Muscle layer of colon (tissue), 2 donors: ENCODE results near the gene NKAIN2.

Experiments used
- H3K27ac ChIP-seq: one replicate; pipeline ENCODE4 v1.7.0; 2013; ENCODE audit warnings: low read depth, mild to moderate bottlenecking, low read length, moderate library complexity
- H3K27me3 ChIP-seq, 2 donors: one replicate each; pipeline ENCODE4 v1.7.0; 2013; ENCODE audit warnings: low read length in 2 of 2, mild to moderate bottlenecking in 2 of 2; ENCODE audit not compliant: insufficient read depth in 2 of 2, control insufficient read depth in 1 of 2
- H3K36me3 ChIP-seq: one replicate; pipeline ENCODE4 v1.7.0; 2013; ENCODE audit warnings: mild to moderate bottlenecking, low read length; ENCODE audit not compliant: insufficient read depth
- H3K4me1 ChIP-seq: one replicate; pipeline ENCODE4 v1.7.0; 2013; ENCODE audit warnings: mild to moderate bottlenecking, low read length; ENCODE audit not compliant: insufficient read depth
- H3K4me3 ChIP-seq, 2 donors: one replicate each; pipeline ENCODE4 v1.7.0; 2013; ENCODE audit warnings: low read length in 2 of 2, low read depth in 1 of 2, mild to moderate bottlenecking in 1 of 2, moderate library complexity in 1 of 2
- H3K9ac ChIP-seq: one replicate; pipeline ENCODE4 v1.7.0; 2013; ENCODE audit warnings: low read length
- H3K9me3 ChIP-seq: one replicate; pipeline ENCODE4 v1.7.0; 2013; ENCODE audit warnings: mild to moderate bottlenecking, low read length
- donor health status: abdominal sarcoma.
- donor health status: Adenocarcinoma of cecum.

The NKAIN2 gene

GRCh38 chr6:124825564-124825963 is 1021.9 kb downstream of the NKAIN2 start:
- Histone ChIP-seq H3K9me3 (no peaks in the 10 kb centered on the region), H3K9ac (no peak overlapping the region), H3K27ac (no peak overlapping the region), H3K4me1 (peaks cover 19% of the 10 kb centered on the region), H3K4me3 (no peak overlapping the region), H3K27me3 (no peaks in the 10 kb centered on the region), H3K36me3 (no peaks in the 10 kb centered on the region)

GRCh38 chr6:124829822-124830221 is 1026.2 kb downstream of the NKAIN2 start:
- Histone ChIP-seq H3K9ac (no peak overlapping the region), H3K27ac (no peak overlapping the region), H3K4me3 (no peak overlapping the region), H3K4me1 (peaks cover 8% of the 10 kb centered on the region), H3K27me3 (no peaks in the 10 kb centered on the region), H3K36me3 (no peaks in the 10 kb centered on the region), H3K9me3 (no peaks in the 10 kb centered on the region)

GRCh38 chr6:124830506-124830905 is 1026.8 kb downstream of the NKAIN2 start:
- no peak overlapping the region for H3K9ac ChIP-seq
- H3K9me3 ChIP-seq = no peaks in the 10 kb centered on the region
- H3K36me3 ChIP-seq = no peaks in the 10 kb centered on the region
- H3K27ac ChIP-seq = no peak overlapping the region
- H3K27me3 ChIP-seq = no peaks in the 10 kb centered on the region
- no peak overlapping the region for H3K4me3 ChIP-seq
- H3K4me1 ChIP-seq = peaks cover 8% of the 10 kb centered on the region

GRCh38 chr6:124854338-124854922 is 1050.8 kb downstream of the NKAIN2 start:
- no peak overlapping the region for H3K9ac ChIP-seq
- no peak overlapping the region for H3K27ac ChIP-seq
- H3K4me3 ChIP-seq = no peak overlapping the region
- no peaks in the 10 kb centered on the region for H3K4me1 ChIP-seq
- H3K27me3 ChIP-seq = no peaks in the 10 kb centered on the region
- H3K9me3 ChIP-seq = no peaks in the 10 kb centered on the region
- no peaks in the 10 kb centered on the region for H3K36me3 ChIP-seq

- Histone ChIP-seq H3K27ac (no peak overlapping the region), H3K27me3 (no peaks in the 10 kb centered on the region), H3K4me3 (no peak overlapping the region), H3K9me3 (no peaks in the 10 kb centered on the region), H3K4me1 (no peaks in the 10 kb centered on the region), H3K9ac (no peak overlapping the region), H3K36me3 (no peaks in the 10 kb centered on the region)
Observed at GRCh38 chr6:124857746-124858145, 1054.1 kb downstream of the NKAIN2 start.

GRCh38 chr6:124858564-124858963 is 1054.9 kb downstream of the NKAIN2 start:
- H3K27ac ChIP-seq = no peak overlapping the region
- H3K9me3 ChIP-seq = no peaks in the 10 kb centered on the region
- H3K9ac ChIP-seq = no peak overlapping the region
- no peaks in the 10 kb centered on the region for H3K4me1 ChIP-seq
- no peak overlapping the region for H3K4me3 ChIP-seq
- H3K27me3 ChIP-seq = no peaks in the 10 kb centered on the region
- H3K36me3 ChIP-seq = no peaks in the 10 kb centered on the region

- Histone ChIP-seq H3K27ac (no peak overlapping the region), H3K27me3 (no peaks in the 10 kb centered on the region), H3K4me1 (no peaks in the 10 kb centered on the region), H3K36me3 (no peaks in the 10 kb centered on the region), H3K9me3 (no peaks in the 10 kb centered on the region), H3K4me3 (no peak overlapping the region), H3K9ac (no peak overlapping the region)
Observed at GRCh38 chr6:124859366-124859765, 1055.7 kb downstream of the NKAIN2 start.

- no peak overlapping the region for H3K4me3 ChIP-seq
- H3K27me3 ChIP-seq = no peaks in the 10 kb centered on the region
- no peak overlapping the region for H3K9ac ChIP-seq
- no peak overlapping the region for H3K27ac ChIP-seq
- H3K4me1 ChIP-seq = peaks cover 7% of the 10 kb centered on the region
- no peaks in the 10 kb centered on the region for H3K9me3 ChIP-seq
- no peaks in the 10 kb centered on the region for H3K36me3 ChIP-seq
Observed at GRCh38 chr6:124866040-124866439, 1062.4 kb downstream of the NKAIN2 start.

GRCh38 chr6:124867121-124867520 is 1063.5 kb downstream of the NKAIN2 start:
- Histone ChIP-seq H3K9me3 (no peaks in the 10 kb centered on the region), H3K36me3 (no peaks in the 10 kb centered on the region), H3K4me1 (peaks cover 7% of the 10 kb centered on the region), H3K9ac (no peak overlapping the region), H3K27me3 (no peaks in the 10 kb centered on the region), H3K4me3 (no peak overlapping the region), H3K27ac (no peak overlapping the region)

- Histone ChIP-seq H3K4me1 (peaks cover 7% of the 10 kb centered on the region), H3K9me3 (no peaks in the 10 kb centered on the region), H3K27ac (no peak overlapping the region), H3K4me3 (no peak overlapping the region), H3K9ac (no peak overlapping the region), H3K27me3 (no peaks in the 10 kb centered on the region), H3K36me3 (no peaks in the 10 kb centered on the region)
Observed at GRCh38 chr6:124868481-124868880, 1064.8 kb downstream of the NKAIN2 start.

- Histone ChIP-seq H3K4me1 (peaks cover 7% of the 10 kb centered on the region), H3K4me3 (no peak overlapping the region), H3K9ac (no peak overlapping the region), H3K27ac (no peak overlapping the region), H3K27me3 (no peaks in the 10 kb centered on the region), H3K9me3 (no peaks in the 10 kb centered on the region), H3K36me3 (no peaks in the 10 kb centered on the region)
Observed at GRCh38 chr6:124869416-124869815, 1065.8 kb downstream of the NKAIN2 start.

GRCh38 chr6:124870611-124871459 is 1067.2 kb downstream of the NKAIN2 start:
- Histone ChIP-seq H3K36me3 (no peaks in the 10 kb centered on the region), H3K9ac (no peak overlapping the region), H3K27me3 (no peaks in the 10 kb centered on the region), H3K27ac (no peak overlapping the region), H3K4me1 (peaks cover 7% of the 10 kb centered on the region), H3K4me3 (no peak overlapping the region), H3K9me3 (no peaks in the 10 kb centered on the region)
